ENCODE data around the gene SEC63. TPM values are rescaled to one million over a fixed set of nuclear protein-coding genes. Genes with fewer than 3 reads are reported as not detected.

Gene SEC63
- total RNA-seq, 2 donors from 2014 or later = 65.7 to 74.8 TPM

DNA sequence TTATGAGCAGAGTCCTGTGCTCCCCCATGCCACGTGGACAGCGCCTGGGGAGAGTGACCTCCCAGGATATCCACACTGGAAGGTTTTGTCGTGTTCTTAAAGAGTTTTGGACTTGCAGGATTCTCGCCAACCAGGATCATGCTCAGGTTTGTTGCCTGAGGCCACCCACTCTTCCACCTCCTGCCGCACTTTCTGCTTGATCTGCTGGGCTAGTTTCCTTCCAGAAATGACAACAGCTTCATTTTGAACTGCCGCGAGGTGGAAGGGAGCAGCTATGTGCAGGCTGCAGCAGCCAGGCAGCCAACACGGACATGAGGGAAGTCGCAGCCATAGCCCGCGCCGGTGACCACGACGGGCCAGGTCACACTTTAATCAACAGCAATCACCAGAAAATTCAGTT lies 27.7 kb upstream of the SEC63 start:
- TF ChIP-seq, protein P1, sequence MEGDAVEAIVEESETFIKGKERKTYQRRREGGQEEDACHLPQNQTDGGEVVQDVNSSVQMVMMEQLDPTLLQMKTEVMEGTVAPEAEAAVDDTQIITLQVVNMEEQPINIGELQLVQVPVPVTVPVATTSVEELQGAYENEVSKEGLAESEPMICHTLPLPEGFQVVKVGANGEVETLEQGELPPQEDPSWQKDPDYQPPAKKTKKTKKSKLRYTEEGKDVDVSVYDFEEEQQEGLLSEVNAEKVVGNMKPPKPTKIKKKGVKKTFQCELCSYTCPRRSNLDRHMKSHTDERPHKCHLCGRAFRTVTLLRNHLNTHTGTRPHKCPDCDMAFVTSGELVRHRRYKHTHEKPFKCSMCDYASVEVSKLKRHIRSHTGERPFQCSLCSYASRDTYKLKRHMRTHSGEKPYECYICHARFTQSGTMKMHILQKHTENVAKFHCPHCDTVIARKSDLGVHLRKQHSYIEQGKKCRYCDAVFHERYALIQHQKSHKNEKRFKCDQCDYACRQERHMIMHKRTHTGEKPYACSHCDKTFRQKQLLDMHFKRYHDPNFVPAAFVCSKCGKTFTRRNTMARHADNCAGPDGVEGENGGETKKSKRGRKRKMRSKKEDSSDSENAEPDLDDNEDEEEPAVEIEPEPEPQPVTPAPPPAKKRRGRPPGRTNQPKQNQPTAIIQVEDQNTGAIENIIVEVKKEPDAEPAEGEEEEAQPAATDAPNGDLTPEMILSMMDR (conservative IDR thresholded peaks at IDR 0.05) = no peak
- Mint-ChIP-seq H3K9me3 (no peaks in the 10 kb centered on the region), H3K4me1 (peaks cover 37% of the 10 kb centered on the region), H3K36me3 (ENCODE audit: low read depth) (no peaks in the 10 kb centered on the region), H3K27me3 (ENCODE audit: insufficient read depth) (no peaks in the 10 kb centered on the region), H3K4me3 (no peak overlapping the region), H3K27ac (no peak overlapping the region)
- H3K36me3 ChIP-seq (ENCODE audit: control insufficient read depth, insufficient read depth, low read length) = no peaks in the 10 kb centered on the region
- no peaks in the 10 kb centered on the region for H3K9me3 ChIP-seq (ENCODE audit: control insufficient read depth, low read length)
- 89 to 91% methylated on average over 14 of the region's 14 CpGs for WGBS, 2 experiments (ENCODE audit: insufficient coverage in 1 of 2, insufficient read length in 1 of 2)
- H3K27ac ChIP-seq (ENCODE audit: low read depth, low read length) = no peak overlapping the region
- H3K4me1 ChIP-seq (ENCODE audit: control insufficient read depth, insufficient read depth, low read length) = peaks cover 7% of the 10 kb centered on the region
- no peaks in the 10 kb centered on the region for H3K27me3 ChIP-seq (ENCODE audit: control insufficient read depth, insufficient read depth, low read length, poor library complexity, severe bottlenecking)
- H3K4me3 ChIP-seq (ENCODE audit: low read length) = no peak overlapping the region
- no peak for DNase-seq
- H3K9ac ChIP-seq (ENCODE audit: extremely low read depth, low read length, poor library complexity, severe bottlenecking) = no peak overlapping the region

DNA sequence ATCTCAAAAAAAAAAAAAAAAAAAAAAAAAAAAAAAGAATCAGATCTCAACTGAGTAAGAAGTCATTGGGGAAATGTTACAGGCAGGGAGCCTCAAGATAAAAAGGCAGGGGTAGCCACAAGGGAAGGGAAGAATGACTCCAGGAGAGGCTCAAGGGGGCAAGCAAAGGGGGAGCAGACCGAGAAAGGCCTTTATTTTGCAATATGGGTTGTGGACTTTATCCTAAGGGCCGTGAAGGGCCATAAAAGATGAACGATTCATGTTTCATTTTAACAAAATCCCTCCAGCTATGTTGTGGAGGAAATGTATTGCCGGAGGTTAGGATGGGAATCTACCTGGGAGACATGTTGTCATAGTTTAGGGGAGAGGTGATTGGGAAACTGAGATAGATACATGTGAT lies 25.8 kb upstream of the SEC63 start:
- H3K9ac ChIP-seq (ENCODE audit: extremely low read depth, low read length, poor library complexity, severe bottlenecking) = no peak overlapping the region
- no peaks in the 10 kb centered on the region for H3K9me3 ChIP-seq (ENCODE audit: control insufficient read depth, low read length)
- H3K4me3 Mint-ChIP-seq = no peak overlapping the region
- no peak overlapping the region for H3K4me3 ChIP-seq (ENCODE audit: low read length)
- peaks cover 27% of the 10 kb centered on the region for H3K4me1 Mint-ChIP-seq
- TF ChIP-seq, protein P1 (conservative IDR thresholded peaks at IDR 0.05) = no peak
- peaks cover 7% of the 10 kb centered on the region for H3K4me1 ChIP-seq (ENCODE audit: control insufficient read depth, insufficient read depth, low read length)
- no peaks in the 10 kb centered on the region for H3K36me3 ChIP-seq (ENCODE audit: control insufficient read depth, insufficient read depth, low read length)
- 93 to 100% methylated on average over 2 to 4 of the region's 4 CpGs for WGBS, 2 experiments (ENCODE audit: insufficient coverage in 1 of 2, insufficient read length in 1 of 2)
- no peak overlapping the region for H3K27ac ChIP-seq (ENCODE audit: low read depth, low read length)
- H3K27me3 Mint-ChIP-seq (ENCODE audit: insufficient read depth) = no peaks in the 10 kb centered on the region
- H3K27ac Mint-ChIP-seq = no peak overlapping the region
- no peaks in the 10 kb centered on the region for H3K36me3 Mint-ChIP-seq (ENCODE audit: low read depth)
- H3K9me3 Mint-ChIP-seq = no peaks in the 10 kb centered on the region
- no peaks in the 10 kb centered on the region for H3K27me3 ChIP-seq (ENCODE audit: control insufficient read depth, insufficient read depth, low read length, poor library complexity, severe bottlenecking)
- DNase-seq = no peak

DNA sequence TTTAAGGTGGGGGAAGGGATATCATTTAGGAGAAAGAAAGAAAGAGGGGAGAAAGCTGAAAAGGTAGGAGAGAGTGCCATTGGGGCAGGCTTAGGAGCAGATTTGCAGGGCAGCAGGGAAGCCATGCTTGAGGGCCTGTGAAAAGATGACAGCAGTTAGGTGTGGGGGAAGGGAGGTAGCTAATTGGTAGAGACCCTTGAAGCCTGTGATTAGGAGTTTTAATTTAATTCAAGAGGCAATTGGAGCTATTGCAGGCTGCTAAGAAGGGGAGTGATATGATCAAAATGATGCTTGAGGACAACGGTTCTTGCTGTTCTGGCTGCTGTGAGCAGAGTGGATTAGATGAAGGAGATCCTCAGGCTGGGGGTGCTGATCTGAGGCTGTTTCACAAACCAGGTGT lies 24.5 kb upstream of the SEC63 start:
- H3K27me3 ChIP-seq (ENCODE audit: control insufficient read depth, insufficient read depth, low read length, poor library complexity, severe bottlenecking) = no peaks in the 10 kb centered on the region
- no peaks in the 10 kb centered on the region for H3K4me1 ChIP-seq (ENCODE audit: control insufficient read depth, insufficient read depth, low read length)
- H3K36me3 ChIP-seq (ENCODE audit: control insufficient read depth, insufficient read depth, low read length) = no peaks in the 10 kb centered on the region
- H3K9ac ChIP-seq (ENCODE audit: extremely low read depth, low read length, poor library complexity, severe bottlenecking) = no peak overlapping the region
- 86 to 89% methylated on average over 1 of the region's 1 CpG for WGBS, 2 experiments (ENCODE audit: insufficient coverage in 1 of 2, insufficient read length in 1 of 2)
- H3K4me3 ChIP-seq (ENCODE audit: low read length) = no peak overlapping the region
- TF ChIP-seq, protein P1 (conservative IDR thresholded peaks at IDR 0.05) = no peak
- H3K27ac ChIP-seq (ENCODE audit: low read depth, low read length) = no peak overlapping the region
- Mint-ChIP-seq H3K4me3 (no peak overlapping the region), H3K36me3 (ENCODE audit: low read depth) (no peaks in the 10 kb centered on the region), H3K27me3 (ENCODE audit: insufficient read depth) (no peaks in the 10 kb centered on the region), H3K4me1 (peaks cover 15% of the 10 kb centered on the region), H3K9me3 (no peaks in the 10 kb centered on the region), H3K27ac (no peak overlapping the region)
- no peak for DNase-seq
- H3K9me3 ChIP-seq (ENCODE audit: control insufficient read depth, low read length) = no peaks in the 10 kb centered on the region
